Measurements from ENCODE around the gene TMTC4. TPM values are rescaled to one million over a fixed set of nuclear protein-coding genes. Genes with fewer than 3 reads are reported as not detected.
"Not testable (repeated sequence)": the region's sequence is repeated elsewhere in the genome, so short reads cannot be mapped to it uniquely, and the experiment has no call there.

TMTC4 gene
- total RNA-seq, 1 experiment from 2014 or later, result 15.1 TPM

DNA sequence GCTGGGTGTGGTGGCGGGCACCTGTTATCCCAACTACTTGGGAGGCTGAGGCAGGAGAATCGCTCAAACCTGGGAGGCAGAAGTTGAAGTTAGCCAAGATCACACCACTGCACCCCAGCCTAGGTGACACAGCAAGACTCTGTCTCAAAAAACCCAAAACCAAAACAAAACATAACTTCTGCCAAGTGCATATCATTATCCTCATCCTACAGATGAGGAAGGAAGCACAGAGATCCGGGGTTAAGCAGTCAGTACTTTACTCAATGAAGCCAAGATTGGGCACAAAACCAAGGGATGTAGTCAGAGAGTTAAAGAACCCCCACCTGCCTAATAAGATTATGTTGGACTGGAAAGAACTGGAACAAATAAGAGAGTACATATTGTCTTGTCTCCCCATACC lies 5.5 kb upstream of the TMTC4 start:
- POLR2A ChIA-PET (ENCODE audit: unreplicated experiment), result no interaction called here

DNA sequence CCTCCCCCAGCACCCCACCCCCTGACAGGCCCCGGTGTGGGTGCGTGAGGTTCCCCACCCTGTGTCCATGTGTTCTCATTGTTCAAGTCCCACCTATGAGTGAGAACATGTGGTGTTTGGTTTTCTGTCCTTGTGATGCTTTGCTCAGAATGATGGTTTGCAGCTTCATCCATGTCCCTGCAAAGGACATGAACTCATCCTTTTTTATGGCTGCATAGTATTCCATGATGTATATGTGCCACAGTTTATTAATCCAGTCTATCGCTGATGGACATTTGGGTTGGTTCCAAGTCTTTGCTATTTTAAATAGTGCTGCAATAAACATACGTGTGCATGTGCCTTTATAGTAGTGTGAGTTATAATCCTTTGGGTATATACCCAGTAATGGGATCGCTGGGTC lies 2.5 kb upstream of the TMTC4 start:
- DNase-seq; H4K20me1 ChIP-seq (ENCODE audit: low read length); H3K9me3 ChIP-seq (ENCODE audit: low read length); BruUV-seq (replicated peaks); H3K27me3 ChIP-seq (ENCODE audit: low read length); H3K4me3 ChIP-seq (ENCODE audit: low read length); H3K4me2 ChIP-seq (ENCODE audit: low read length); H3F3A ChIP-seq (ENCODE audit: low read length, unreplicated experiment); H3K27ac ChIP-seq (ENCODE audit: low read length); ATAC-seq; H3K9ac ChIP-seq (ENCODE audit: low read length); CTCF ChIA-PET; H3K9me2 ChIP-seq (replicated peaks; ENCODE audit: low read length); POLR2A ChIA-PET (ENCODE audit: unreplicated experiment); H3K36me3 ChIP-seq (ENCODE audit: low read depth, low read length); H2AFZ ChIP-seq (ENCODE audit: low read length); intact Hi-C loops (cut with micrococcal nuclease): not testable (repeated sequence)
- peaks cover 16% of the 10 kb centered on the region; the same call in 1 of the 2 replicates for H3K4me1 ChIP-seq (ENCODE audit: insufficient read depth, low read length)
- H3K79me2 ChIP-seq (ENCODE audit: low read length), result peaks cover 15% of the 10 kb centered on the region

More for the DNA sequence above, 5.5 kb upstream of the TMTC4 start:
- no peaks in the 10 kb centered on the region for H3K79me2 ChIP-seq (ENCODE audit: low read length)
- CTCF ChIA-PET, result no interaction called here
- no peak overlapping the region for H3K9ac ChIP-seq (ENCODE audit: low read length)
- no peak overlapping the region for H3K27ac ChIP-seq (ENCODE audit: low read length)
- H3K27me3 ChIP-seq (ENCODE audit: low read length), result no peaks in the 10 kb centered on the region
- no peak overlapping the region for H3K4me2 ChIP-seq (ENCODE audit: low read length)
- intact Hi-C loops (cut with micrococcal nuclease), result no loop called here
- H3F3A ChIP-seq (ENCODE audit: low read length, unreplicated experiment), result no peaks in the 10 kb centered on the region
- BruUV-seq (replicated peaks), result no TSS peak
- H3K9me3 ChIP-seq (ENCODE audit: low read length), result no peaks in the 10 kb centered on the region
- ATAC-seq, result no peak
- DNase-seq, result no peak
- H3K36me3 ChIP-seq (ENCODE audit: low read depth, low read length), result no peaks in the 10 kb centered on the region
- no peaks in the 10 kb centered on the region for H4K20me1 ChIP-seq (ENCODE audit: low read length)
- TF ChIP-seq EZH2phosphoT487 (IDR thresholded peaks at IDR 0.05; ENCODE audit: borderline replicate concordance, low read length) (no peak), EZH2 (IDR thresholded peaks at IDR 0.05; ENCODE audit: low read length, unreplicated experiment) (no peak)
- TF ChIP-seq, protein P1, sequence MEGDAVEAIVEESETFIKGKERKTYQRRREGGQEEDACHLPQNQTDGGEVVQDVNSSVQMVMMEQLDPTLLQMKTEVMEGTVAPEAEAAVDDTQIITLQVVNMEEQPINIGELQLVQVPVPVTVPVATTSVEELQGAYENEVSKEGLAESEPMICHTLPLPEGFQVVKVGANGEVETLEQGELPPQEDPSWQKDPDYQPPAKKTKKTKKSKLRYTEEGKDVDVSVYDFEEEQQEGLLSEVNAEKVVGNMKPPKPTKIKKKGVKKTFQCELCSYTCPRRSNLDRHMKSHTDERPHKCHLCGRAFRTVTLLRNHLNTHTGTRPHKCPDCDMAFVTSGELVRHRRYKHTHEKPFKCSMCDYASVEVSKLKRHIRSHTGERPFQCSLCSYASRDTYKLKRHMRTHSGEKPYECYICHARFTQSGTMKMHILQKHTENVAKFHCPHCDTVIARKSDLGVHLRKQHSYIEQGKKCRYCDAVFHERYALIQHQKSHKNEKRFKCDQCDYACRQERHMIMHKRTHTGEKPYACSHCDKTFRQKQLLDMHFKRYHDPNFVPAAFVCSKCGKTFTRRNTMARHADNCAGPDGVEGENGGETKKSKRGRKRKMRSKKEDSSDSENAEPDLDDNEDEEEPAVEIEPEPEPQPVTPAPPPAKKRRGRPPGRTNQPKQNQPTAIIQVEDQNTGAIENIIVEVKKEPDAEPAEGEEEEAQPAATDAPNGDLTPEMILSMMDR (conservative IDR thresholded peaks at IDR 0.05; ENCODE audit: low read depth, low read length), result no peak
- no peak overlapping the region for H2AFZ ChIP-seq (ENCODE audit: low read length)
- H3K9me2 ChIP-seq (replicated peaks; ENCODE audit: low read length), result no peaks in the 10 kb centered on the region
- H3K4me1 ChIP-seq (ENCODE audit: insufficient read depth, low read length), result 0 out of 2 replicates have a peak, but pooled peaks cover 8% of the 10 kb centered on the region
- H3K4me3 ChIP-seq (ENCODE audit: low read length), result no peak overlapping the region

DNA sequence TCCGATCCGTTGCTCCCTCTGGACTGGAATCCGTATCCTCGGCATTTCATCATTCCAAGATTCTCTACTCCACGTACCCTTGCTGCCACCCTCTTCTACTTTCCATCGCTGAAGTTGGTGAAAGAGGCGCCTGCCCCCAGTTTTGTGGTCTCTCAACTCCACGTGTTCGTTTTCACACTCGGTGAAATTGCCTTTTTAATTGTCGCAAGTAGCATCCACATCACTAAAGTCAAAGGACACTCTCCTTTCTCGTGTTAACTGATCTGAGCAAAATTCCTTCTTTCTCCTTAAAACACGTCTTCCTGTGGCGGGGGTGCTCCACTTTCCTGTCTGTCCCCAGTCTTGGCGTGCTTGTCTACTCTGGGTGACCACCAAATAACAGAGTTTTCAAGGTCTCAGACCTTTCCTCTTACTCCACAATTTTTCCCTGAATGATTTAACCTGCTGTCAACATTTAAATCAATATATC lies 1.1 kb upstream of the TMTC4 start:
- peak overlapping the region; percentile 46; the same call in 1 of the 2 replicates for H3K9ac ChIP-seq (ENCODE audit: low read length)

More for the DNA sequence above, 1.1 kb upstream of the TMTC4 start:
- intact Hi-C loops (cut with micrococcal nuclease), result loop anchor here (1.0 kb wide), 1 partner anchor 42 kb away; no protein-coding TSS in a partner anchor
- Histone ChIP-seq H3K36me3 (ENCODE audit: low read depth, low read length) (no peaks in the 10 kb centered on the region), H3K4me1 (ENCODE audit: insufficient read depth, low read length) (peaks cover 16% of the 10 kb centered on the region; the same call in 1 of the 2 replicates), H3K27ac (ENCODE audit: low read length) (no peak overlapping the region), H4K20me1 (ENCODE audit: low read length) (no peaks in the 10 kb centered on the region), H3F3A (ENCODE audit: low read length, unreplicated experiment) (no peaks in the 10 kb centered on the region), H3K9me2 (replicated peaks; ENCODE audit: low read length) (no peaks in the 10 kb centered on the region), H2AFZ (ENCODE audit: low read length) (peak overlapping the region; percentile 82), H3K27me3 (ENCODE audit: low read length) (no peaks in the 10 kb centered on the region), H3K79me2 (ENCODE audit: low read length) (peaks cover 18% of the 10 kb centered on the region), H3K4me2 (ENCODE audit: low read length) (peak overlapping the region; percentile 87), H3K4me3 (ENCODE audit: low read length) (peak overlapping the region; percentile 73), H3K9me3 (ENCODE audit: low read length) (no peaks in the 10 kb centered on the region)
- POLR2A ChIA-PET (ENCODE audit: unreplicated experiment), result interaction anchor here (0.7 kb wide), 1 partner anchor 725 kb away, joined by 4 read pairs; no protein-coding TSS in a partner anchor
- no TSS peak for BruUV-seq (replicated peaks)
- DNase-seq (no peak), ATAC-seq (no peak)
- TF ChIP-seq, protein P1 (conservative IDR thresholded peaks at IDR 0.05; ENCODE audit: low read depth, low read length), result no peak
- CTCF ChIA-PET, result no interaction called here

Measured in PC-3 (cell line).